HEK293T (cell line): ENCODE results near the gene GRID2.

Source experiments
- BHLHE40 ChIP-seq: fragments of 450-650 bp; IDR thresholded peaks from 2 replicates; pipeline ENCODE4 v1.6.1; 2016; ENCODE audit warnings: mild to moderate bottlenecking, moderate library complexity, borderline replicate concordance
- FOXA1 ChIP-seq: fragments of 450-650 bp; IDR thresholded peaks from 2 replicates; pipeline ENCODE4 v1.6.1; 2016; ENCODE audit warnings: mild to moderate bottlenecking
- FOXK2 ChIP-seq: fragments of 450-650 bp; IDR thresholded peaks from 2 replicates; pipeline ENCODE4 v1.6.1; 2016; ENCODE audit warnings: mild to moderate bottlenecking
- FOXM1 ChIP-seq: fragments of 450-650 bp; IDR thresholded peaks from 2 replicates; pipeline ENCODE4 v1.6.1; 2017; ENCODE audit warnings: mild to moderate bottlenecking, borderline replicate concordance
- HDGF ChIP-seq: fragments of 450-650 bp; IDR thresholded peaks from 2 replicates; pipeline ENCODE4 v1.6.1; 2017; ENCODE audit warnings: antibody characterized with exemption, borderline replicate concordance
- L3MBTL2 ChIP-seq: fragments of 450-650 bp; conservative IDR thresholded peaks from 2 replicates; pipeline ENCODE4 v1.6.1; 2016; ENCODE audit warnings: mild to moderate bottlenecking
- NFRKB ChIP-seq: fragments of 450-650 bp; IDR thresholded peaks from 2 replicates; pipeline ENCODE4 v1.6.1; 2016; ENCODE audit warnings: mild to moderate bottlenecking, moderate library complexity
- PKNOX1 ChIP-seq: fragments of 450-650 bp; IDR thresholded peaks from 2 replicates; pipeline ENCODE4 v1.6.1; 2016
- SP1 ChIP-seq: fragments of 450-650 bp; IDR thresholded peaks from 2 replicates; pipeline ENCODE4 v1.6.1; 2017
- SUZ12 ChIP-seq: fragments of 450-650 bp; IDR thresholded peaks from 2 replicates; pipeline ENCODE4 v1.6.1; 2016; ENCODE audit warnings: mild to moderate bottlenecking
- ZNF384 ChIP-seq: fragments of 450-650 bp; IDR thresholded peaks from 2 replicates; pipeline ENCODE4 v1.6.1; 2016

- TF ChIP-seq NFRKB (no peak), L3MBTL2 (no peak), ZNF384 (no peak), BHLHE40 (no peak), FOXM1 (no peak), FOXA1 (no peak), SUZ12 (no peak), SP1 (no peak), HDGF (no peak), FOXK2 (no peak), PKNOX1 (no peak)
These were observed 840 bp downstream of the GRID2 start for GRCh38 chr4:92304606-92305005.
